CD14-positive monocyte (primary cell): ENCODE data around the gene WFIKKN2. TPM values are rescaled to one million over a fixed set of nuclear protein-coding genes. Genes with fewer than 3 reads are reported as not detected.

Experiments
- DNase-seq, 3 donors: peaks; one replicate each; pipeline ENCODE4 v3.0.0-alpha.2; 2011 to 2022
- H2AFZ ChIP-seq: 2 replicates; pipeline ENCODE4 v1.6.0; 2012; ENCODE audit warnings: mild to moderate bottlenecking, low read depth, low read length, inconsistent platforms; ENCODE audit not compliant: insufficient read depth, poor library complexity, severe bottlenecking
- H3K27ac ChIP-seq, 2 donors: 1 replicate in 1 of 2; 2 replicates in 1 of 2; pipeline ENCODE4 v1.5.1; 2012 to 2013; ENCODE audit warnings: low read length in 2 of 2, control low read depth in 1 of 2, inconsistent platforms in 1 of 2, low read depth in 1 of 2, mild to moderate bottlenecking in 1 of 2
- H3K27me3 ChIP-seq, 2 donors: one replicate each; pipeline versions ENCODE4 v1.6.0 to v1.6.1; 2011 to 2013; ENCODE audit warnings: low read length in 2 of 2; ENCODE audit not compliant: control insufficient read depth in 2 of 2, insufficient read depth in 2 of 2
- H3K36me3 ChIP-seq, 2 donors: replicated peaks in 1 of 2; 1 replicate in 1 of 2; 2 replicates in 1 of 2; pipeline versions ENCODE4 v1.5.1 to v1.6.1; 2012 to 2013; ENCODE audit warnings: low read length in 2 of 2, control low read depth in 1 of 2, inconsistent platforms in 1 of 2, mild to moderate bottlenecking in 1 of 2; ENCODE audit not compliant: insufficient read depth in 2 of 2, control insufficient read depth in 1 of 2
- H3K4me1 ChIP-seq, 2 donors: 1 replicate in 1 of 2; 2 replicates in 1 of 2; pipeline versions ENCODE4 v1.5.1 to v1.6.1; 2012 to 2013; ENCODE audit warnings: low read length in 2 of 2, control low read depth in 1 of 2, inconsistent platforms in 1 of 2, mild to moderate bottlenecking in 1 of 2, moderate library complexity in 1 of 2; ENCODE audit not compliant: insufficient read depth in 2 of 2, control insufficient read depth in 1 of 2
- H3K4me2 ChIP-seq: replicated peaks from 2 replicates; pipeline ENCODE3; 2012; ENCODE audit warnings: low read length, moderate library complexity, mild to moderate bottlenecking; ENCODE audit not compliant: poor library complexity, severe bottlenecking; ENCODE audit errors: extremely low read depth
- H3K4me3 ChIP-seq, 3 experiments: fragments of 200-600 bp in 1 of 3; sonication (generic) in 1 of 3; replicated peaks in 1 of 3; 1 replicate in 2 of 3; 2 replicates in 1 of 3; pipeline ENCODE4 v1.5.1; 2011 to 2013; ENCODE audit warnings: low read length in 3 of 3, mild to moderate bottlenecking in 3 of 3, control low read depth in 2 of 3, low read depth in 2 of 3, inconsistent platforms in 1 of 3, moderate library complexity in 1 of 3
- H3K79me2 ChIP-seq: 2 replicates; pipeline ENCODE4 v1.6.0; 2012; ENCODE audit warnings: mild to moderate bottlenecking, control low read depth, inconsistent platforms, low read length, moderate library complexity; ENCODE audit not compliant: insufficient read depth
- H3K9ac ChIP-seq: 2 replicates; pipeline ENCODE4 v1.6.0; 2017; ENCODE audit warnings: low read length, mild to moderate bottlenecking; ENCODE audit not compliant: insufficient read depth, poor library complexity, severe bottlenecking
- H3K9me3 ChIP-seq, 2 donors: replicated peaks in 1 of 2; 1 replicate in 1 of 2; 2 replicates in 1 of 2; pipeline versions ENCODE4 v1.5.1 to v1.6.1; 2012 to 2013; ENCODE audit warnings: low read length in 2 of 2, control low read depth in 1 of 2; ENCODE audit not compliant: control insufficient read depth in 1 of 2, insufficient read depth in 1 of 2
- H4K20me1 ChIP-seq: 2 replicates; pipeline ENCODE4 v1.6.0; 2012; ENCODE audit warnings: mild to moderate bottlenecking, low read length, control low read depth, moderate library complexity; ENCODE audit not compliant: insufficient read depth
- H3K27ac Mint-ChIP-seq, 7 donors: one replicate each; pipeline ENCODE4 v1.8.0; 2020; ENCODE audit warnings: mild to moderate bottlenecking in 7 of 7, mixed read lengths in 7 of 7, moderate library complexity in 6 of 7, inconsistent platforms in 2 of 7
- H3K27me3 Mint-ChIP-seq, 3 donors: one replicate each; pipeline ENCODE4 v1.8.0; 2021 to 2022; ENCODE audit warnings: low read depth in 3 of 3, mild to moderate bottlenecking in 3 of 3, mixed read lengths in 3 of 3, moderate library complexity in 3 of 3, inconsistent platforms in 1 of 3
- H3K36me3 Mint-ChIP-seq, 2 donors: one replicate each; pipeline ENCODE4 v1.8.0; 2020; ENCODE audit warnings: mixed read lengths in 2 of 2, inconsistent platforms in 1 of 2, mild to moderate bottlenecking in 1 of 2
- H3K4me1 Mint-ChIP-seq: one replicate; pipeline ENCODE4 v1.8.0; 2020; ENCODE audit warnings: mild to moderate bottlenecking, mixed read lengths
- H3K4me3 Mint-ChIP-seq, 2 donors: one replicate each; pipeline ENCODE4 v1.8.0; 2020; ENCODE audit warnings: mild to moderate bottlenecking in 2 of 2, mixed read lengths in 2 of 2, moderate library complexity in 1 of 2
- H3K9me3 Mint-ChIP-seq, 7 donors: one replicate each; pipeline ENCODE4 v1.8.0; 2020 to 2022; ENCODE audit warnings: mixed read lengths in 7 of 7, mild to moderate bottlenecking in 6 of 7, moderate library complexity in 6 of 7, inconsistent platforms in 2 of 7
- CTCF ChIP-seq: fragments of 200-600 bp; IDR thresholded peaks from one replicate; pipeline ENCODE4 v1.8.0; 2022; ENCODE audit warnings: antibody characterized with exemption, mild to moderate bottlenecking
- WGBS: methylation state at CpG from one replicate; pipeline ENCODE4 v1.1.5; 2013; ENCODE audit warnings: missing lambda C conversion rate; ENCODE audit not compliant: insufficient coverage; 5-methylcytosine and 5-hydroxymethylcytosine counted together
- intact Hi-C, 2 donors: fragments of 100-400 bp; cut with micrococcal nuclease; formaldehyde crosslinking; loops; one replicate each; pipeline versions ENCODE4 v1.15.0 to v1.15.1; 2023
- polyA plus RNA-seq, 3 donors: library from polyadenylated mRNA; depleted of rRNA in 1 of 3; unstranded in 2 of 3; stranded (reverse) in 1 of 3; fragments of 300-500 nt in 2 of 3; fragments of >200 nt in 1 of 3; fragmentation: Illumina TruSeq in 2 of 3; gene quantifications; 1 replicate in 2 of 3; 2 replicates in 1 of 3; pipeline ENCODE4 v1.2.3, GENCODE V29; 2012 to 2021

The WFIKKN2 gene
- polyA plus RNA-seq, 3 donors, result 0.03 TPM; not detected in 2

- DNase-seq, result no peak
- Histone ChIP-seq H3K79me2 (no peaks in the 10 kb centered on the region), H3K4me1 (no peaks in the 10 kb centered on the region), H3K36me3 (no peaks in the 10 kb centered on the region), H3K9me3 (no peaks in the 10 kb centered on the region), H2AFZ (no peak overlapping the region), H3K27ac (no peak overlapping the region), H3K27me3 (peaks cover 0 to 3% of the 10 kb centered on the region in 2 donors), H3K4me3 (no peak overlapping the region), H4K20me1 (no peaks in the 10 kb centered on the region), H3K9ac (no peak overlapping the region), H3K4me2 (no peak overlapping the region)
- no peaks in the 10 kb centered on the region for H3K36me3 Mint-ChIP-seq
- H3K9me3 Mint-ChIP-seq, result no peaks in the 10 kb centered on the region
- intact Hi-C loops, result loop anchor here in 1 of 2 donors (10.0 kb wide), 1 partner anchor 296 kb away; the partner anchor contains the start of gene SPATA20
- H3K4me3 Mint-ChIP-seq, result no peak overlapping the region
- WGBS, result 94% methylated on average over 29 of the region's 29 CpGs
- no peak overlapping the region for H3K27ac Mint-ChIP-seq
- peaks cover 2 to 9% (median 6%) of the 10 kb centered on the region in 3 donors for H3K27me3 Mint-ChIP-seq
- no peak for TF ChIP-seq CTCF
- peaks cover 5% of the 10 kb centered on the region for H3K4me1 Mint-ChIP-seq
Observed at GRCh38 chr17:50840311-50840851, 5.0 kb downstream of the WFIKKN2 start.

GRCh38 chr17:50841277-50841948 lies 6.0 kb downstream of the WFIKKN2 start:
- H3K9ac ChIP-seq, result no peak overlapping the region
- H4K20me1 ChIP-seq, result no peaks in the 10 kb centered on the region
- H3K4me1 Mint-ChIP-seq, result peaks cover 2% of the 10 kb centered on the region
- H3K4me3 ChIP-seq, result no peak overlapping the region
- peak overlapping the region; percentile 24 for H2AFZ ChIP-seq
- H3K9me3 Mint-ChIP-seq, result no peaks in the 10 kb centered on the region
- peak overlapping the region in 1 of 7 donors; percentile 47 for H3K27ac Mint-ChIP-seq
- no peak for DNase-seq
- no peaks in the 10 kb centered on the region for H3K79me2 ChIP-seq
- intact Hi-C loops, result loop anchor here in 1 of 2 donors (1.0 to 10.0 kb wide), 2 partner anchors 58 to 297 kb away; partner anchors contain the start of gene SPATA20
- no peak overlapping the region for H3K4me3 Mint-ChIP-seq
- no peaks in the 10 kb centered on the region for H3K36me3 ChIP-seq
- no peaks in the 10 kb centered on the region for H3K36me3 Mint-ChIP-seq
- H3K27me3 Mint-ChIP-seq, result peaks cover 0 to 1% (median 0%) of the 10 kb centered on the region in 3 donors
- WGBS, result 85% methylated on average over 9 of the region's 11 CpGs
- H3K4me2 ChIP-seq, result no peak overlapping the region
- no peak for TF ChIP-seq CTCF
- no peaks in the 10 kb centered on the region for H3K4me1 ChIP-seq
- H3K9me3 ChIP-seq, result no peaks in the 10 kb centered on the region
- H3K27ac ChIP-seq, result no peak overlapping the region
- H3K27me3 ChIP-seq, result no peaks in the 10 kb centered on the region
